GM18499 (cell line): ENCODE measurements around the gene ANLN.

Experiments
- ATAC-seq: cut with Tn5 transposase; IDR thresholded peaks from one replicate; pipeline ENCODE4 v1.9.1; 2021; ENCODE audit warnings: moderate number of reproducible peaks; ENCODE audit not compliant: insufficient read depth, unreplicated experiment

The ANLN gene

GRCh38 chr7:36389371-36390198 lies at the start of gene ANLN:
Gene ANLN (plus strand): TSS chr7:36389862. CDS start chr7:36390027, 165 bp downstream.
- no peak for ATAC-seq

GRCh38 chr7:36343548-36343947 lies 46.1 kb upstream of the ANLN start:
- ATAC-seq: no peak

GRCh38 chr7:36344622-36345021 lies 45.0 kb upstream of the ANLN start:
- no peak for ATAC-seq

GRCh38 chr7:36346260-36346831 lies 43.3 kb upstream of the ANLN start:
- no peak for ATAC-seq

GRCh38 chr7:36348256-36348655 lies 41.4 kb upstream of the ANLN start:
- no peak for ATAC-seq

- ATAC-seq: no peak
Observed at GRCh38 chr7:36348771-36349170, 40.9 kb upstream of the ANLN start.

- no peak for ATAC-seq
Observed at GRCh38 chr7:36349626-36350025, 40.0 kb upstream of the ANLN start.

GRCh38 chr7:36355490-36355889 lies 34.2 kb upstream of the ANLN start:
- no peak for ATAC-seq

GRCh38 chr7:36357054-36357453 lies 32.6 kb upstream of the ANLN start:
- ATAC-seq: no peak

GRCh38 chr7:36358589-36358988 lies 31.1 kb upstream of the ANLN start:
- ATAC-seq: no peak

GRCh38 chr7:36360244-36360643 lies 29.4 kb upstream of the ANLN start:
- no peak for ATAC-seq

- no peak for ATAC-seq
Observed at GRCh38 chr7:36361227-36361626, 28.4 kb upstream of the ANLN start.

- no peak for ATAC-seq
Observed at GRCh38 chr7:36363515-36363914, 26.1 kb upstream of the ANLN start.

GRCh38 chr7:36366005-36366717 lies 23.5 kb upstream of the ANLN start:
- ATAC-seq: no peak

GRCh38 chr7:36366718-36367560 lies 22.7 kb upstream of the ANLN start:
- ATAC-seq: peak; percentile 94

- no peak for ATAC-seq
Observed at GRCh38 chr7:36367561-36368077, 22.0 kb upstream of the ANLN start.

GRCh38 chr7:36368496-36368895 lies 21.2 kb upstream of the ANLN start:
- ATAC-seq: no peak

- no peak for ATAC-seq
Observed at GRCh38 chr7:36369171-36369570, 20.5 kb upstream of the ANLN start.

GRCh38 chr7:36370046-36370445 lies 19.6 kb upstream of the ANLN start:
- ATAC-seq: no peak

GRCh38 chr7:36372156-36372555 lies 17.5 kb upstream of the ANLN start:
- ATAC-seq: no peak
